SK-MEL-5 (cell line): ENCODE results near the gene WNT8A. TPM values are rescaled to one million over a fixed set of nuclear protein-coding genes. Genes with fewer than 3 reads are reported as not detected.
"Not testable (repeated sequence)": the region's sequence is repeated elsewhere in the genome, so short reads cannot be mapped to it uniquely, and the experiment has no call there.

Experiments
- DNase-seq: peaks from one replicate; pipeline ENCODE4 v3.0.0-alpha.2; 2016; ENCODE audit warnings: low read depth, low spot score
- in situ Hi-C: cut with HindIII; loops from 2 replicates; pipeline ENCODE4 v1.10.0; 2016; ENCODE audit warnings: low sequenced_read_pairs, high pct_unique_total_duplicates, low pct_unique_long_range_greater_than_20kb
- polyA plus RNA-seq, 2 experiments: library from polyadenylated mRNA; depleted of rRNA; stranded (reverse); fragments of >200 nt; gene quantifications; 2 replicates each; pipeline ENCODE4 v1.2.3, GENCODE V29; 2015
- total RNA-seq: library from RNA; depleted of rRNA; stranded (reverse); fragments of >200 nt; shearing (Covaris generic); gene quantifications from 2 replicates; pipeline ENCODE4 v1.2.3, GENCODE V29; 2014; rRNA removed

Gene WNT8A
- not detected in 2 replicates for total RNA-seq
- not detected in 2 replicates for polyA plus RNA-seq (2015; cell fraction: cytosol; rRNA removed)
- not detected in 2 replicates for polyA plus RNA-seq (2015; cell fraction: nucleus; rRNA removed)

- in situ Hi-C loops, result no loop called here
- no peak for DNase-seq
Observed at GRCh38 chr5:138083702-138084101, at the start of gene WNT8A. Gene WNT8A, plus strand, starts transcription at chr5:138084033. Its CDS starts 95 bp downstream, at chr5:138084128.

- DNase-seq, result peak; percentile 94
- in situ Hi-C loops, result no loop called here
Observed at GRCh38 chr5:138035605-138036537, 48.0 kb upstream of the WNT8A start.

GRCh38 chr5:138037271-138037670 lies 46.6 kb upstream of the WNT8A start:
- DNase-seq, result no peak
- in situ Hi-C loops, result no loop called here

GRCh38 chr5:138037907-138038633 lies 45.8 kb upstream of the WNT8A start:
- no peak for DNase-seq
- in situ Hi-C loops, result no loop called here

- in situ Hi-C loops, result no loop called here
- no peak for DNase-seq
Observed at GRCh38 chr5:138038826-138039225, 45.0 kb upstream of the WNT8A start.

- in situ Hi-C loops, DNase-seq: not testable (repeated sequence)
Observed at GRCh38 chr5:138045283-138045682, 38.5 kb upstream of the WNT8A start.

GRCh38 chr5:138051441-138052296 lies 32.2 kb upstream of the WNT8A start:
- in situ Hi-C loops, result no loop called here
- no peak for DNase-seq

- in situ Hi-C loops, result not testable (repeated sequence)
Observed at GRCh38 chr5:138052718-138053117, 31.1 kb upstream of the WNT8A start.

GRCh38 chr5:138053554-138053953 lies 30.3 kb upstream of the WNT8A start:
- no peak for DNase-seq
- in situ Hi-C loops, result no loop called here

More at GRCh38 chr5:138052718-138053117, 31.1 kb upstream of the WNT8A start:
- not testable (repeated sequence) for DNase-seq

- no peak for DNase-seq
- in situ Hi-C loops, result no loop called here
Observed at GRCh38 chr5:138054206-138054605, 29.6 kb upstream of the WNT8A start.

GRCh38 chr5:138054847-138055558 lies 28.8 kb upstream of the WNT8A start:
- peak; percentile 94 for DNase-seq
- in situ Hi-C loops, result no loop called here

GRCh38 chr5:138064526-138064925 lies 19.3 kb upstream of the WNT8A start:
- in situ Hi-C loops, result no loop called here

GRCh38 chr5:138065102-138065501 lies 18.7 kb upstream of the WNT8A start:
- in situ Hi-C loops, result no loop called here

More at GRCh38 chr5:138064526-138064925, 19.3 kb upstream of the WNT8A start:
- no peak for DNase-seq

GRCh38 chr5:138067945-138068344 lies 15.9 kb upstream of the WNT8A start:
- in situ Hi-C loops, result no loop called here

More at GRCh38 chr5:138065102-138065501, 18.7 kb upstream of the WNT8A start:
- peak; percentile 50 for DNase-seq

GRCh38 chr5:138068742-138069600 lies 14.9 kb upstream of the WNT8A start:
- peak; percentile 89 for DNase-seq
- in situ Hi-C loops, result no loop called here

More at GRCh38 chr5:138067945-138068344, 15.9 kb upstream of the WNT8A start:
- no peak for DNase-seq

- DNase-seq, in situ Hi-C loops: not testable (repeated sequence)
Observed at GRCh38 chr5:138070026-138070425, 13.8 kb upstream of the WNT8A start.
